Astrocyte (in vitro differentiated cells and primary cell): ENCODE results near the gene VEGFA. TPM values are rescaled to one million over a fixed set of nuclear protein-coding genes. Genes with fewer than 3 reads are reported as not detected.

Experiments used
- DNase-seq: peaks from one replicate; pipeline ENCODE4 v3.0.0-alpha.2; 2010; ENCODE audit warnings: low read depth
- FAIRE-seq: peaks from 2 replicates; lab custom pipeline; 2011; peaks lifted over from hg19 to GRCh38; lab: Jason Lieb, UNC
- H2AFZ ChIP-seq: 2 replicates; pipeline ENCODE4 v1.6.0; 2012; ENCODE audit warnings: low read depth, low read length, inconsistent platforms
- H3K27ac ChIP-seq: 2 replicates; pipeline ENCODE4 v1.5.1; 2011; ENCODE audit warnings: low read depth, low read length, inconsistent platforms
- H3K27me3 ChIP-seq: 2 replicates; pipeline ENCODE4 v1.6.0; 2011; ENCODE audit warnings: low read length, inconsistent platforms; ENCODE audit not compliant: insufficient read depth
- H3K36me3 ChIP-seq: 2 replicates; pipeline ENCODE4 v1.5.1; 2011; ENCODE audit warnings: low read length, inconsistent platforms; ENCODE audit not compliant: insufficient read depth
- H3K4me1 ChIP-seq: 2 replicates; pipeline ENCODE4 v1.5.1; 2011; ENCODE audit warnings: low read length, inconsistent platforms; ENCODE audit not compliant: insufficient read depth
- H3K4me2 ChIP-seq: 2 replicates; pipeline ENCODE4 v1.6.0; 2012; ENCODE audit warnings: low read length, inconsistent platforms
- H3K4me3 ChIP-seq: 2 replicates; pipeline ENCODE4 v1.5.1; 2011; ENCODE audit warnings: low read depth, mild to moderate bottlenecking, low read length, inconsistent platforms; ENCODE audit not compliant: insufficient read depth
- H3K79me2 ChIP-seq: 2 replicates; pipeline ENCODE4 v1.6.0; 2012; ENCODE audit warnings: mild to moderate bottlenecking, low read length, inconsistent platforms; ENCODE audit not compliant: insufficient read depth
- H3K9ac ChIP-seq: 2 replicates; pipeline ENCODE4 v1.6.0; 2012; ENCODE audit warnings: mild to moderate bottlenecking, low read length, inconsistent platforms
- H3K9me3 ChIP-seq: 2 replicates; pipeline ENCODE4 v1.5.1; 2012; ENCODE audit warnings: low read depth, mild to moderate bottlenecking, low read length, inconsistent platforms; ENCODE audit not compliant: insufficient read depth
- H4K20me1 ChIP-seq: 2 replicates; pipeline ENCODE4 v1.6.0; 2012; ENCODE audit warnings: low read length, inconsistent platforms; ENCODE audit not compliant: insufficient read depth
- H3K27ac Mint-ChIP-seq: one replicate; pipeline ENCODE4 v1.8.0; 2021; ENCODE audit warnings: mild to moderate bottlenecking, mixed read lengths; ENCODE audit not compliant: unreplicated experiment
- H3K27me3 Mint-ChIP-seq: one replicate; pipeline ENCODE4 v1.8.0; 2021; ENCODE audit warnings: low read depth, mixed read lengths; ENCODE audit not compliant: unreplicated experiment
- H3K36me3 Mint-ChIP-seq: one replicate; pipeline ENCODE4 v1.8.0; 2021; ENCODE audit warnings: low read depth, mixed read lengths; ENCODE audit not compliant: unreplicated experiment
- H3K4me1 Mint-ChIP-seq: one replicate; pipeline ENCODE4 v1.8.0; 2021; ENCODE audit warnings: low read depth, mixed read lengths; ENCODE audit not compliant: unreplicated experiment
- H3K4me3 Mint-ChIP-seq: one replicate; pipeline ENCODE4 v1.8.0; 2021; ENCODE audit warnings: mild to moderate bottlenecking, moderate library complexity, mixed read lengths; ENCODE audit not compliant: unreplicated experiment
- H3K9me3 Mint-ChIP-seq: one replicate; pipeline ENCODE4 v1.8.0; 2021; ENCODE audit warnings: mild to moderate bottlenecking, mixed read lengths; ENCODE audit not compliant: unreplicated experiment
- CTCF ChIP-seq: IDR thresholded peaks from 2 replicates; pipeline ENCODE4 v1.5.1; 2011; ENCODE audit warnings: low read depth, mild to moderate bottlenecking, inconsistent platforms, low read length, moderate library complexity; ENCODE audit not compliant: insufficient read depth
- EZH2 ChIP-seq: IDR thresholded peaks from 2 replicates; pipeline ENCODE4 v1.6.1; 2012; ENCODE audit warnings: mild to moderate bottlenecking, low read length, inconsistent platforms; ENCODE audit not compliant: insufficient read depth
- total RNA-seq: library from RNA; stranded (reverse); gene quantifications from 2 replicates; pipeline ENCODE4 v1.2.1, GENCODE V29; 2021

The VEGFA gene
- total RNA-seq, 1 donor from 2014 or later: 144 TPM

- Histone ChIP-seq H3K9ac (no peak overlapping the region), H3K4me1 (peaks cover under 1% of the 10 kb centered on the region), H3K4me3 (no peak overlapping the region), H3K27ac (no peak overlapping the region), H4K20me1 (no peaks in the 10 kb centered on the region), H2AFZ (no peak overlapping the region), H3K27me3 (no peaks in the 10 kb centered on the region), H3K4me2 (no peak overlapping the region), H3K36me3 (no peaks in the 10 kb centered on the region), H3K9me3 (no peaks in the 10 kb centered on the region), H3K79me2 (no peaks in the 10 kb centered on the region)
- DNase-seq (no peak), FAIRE-seq (no peak)
- H3K27ac Mint-ChIP-seq: no peak overlapping the region
- no peak for TF ChIP-seq EZH2
- no peak for TF ChIP-seq CTCF
- no peaks in the 10 kb centered on the region for H3K36me3 Mint-ChIP-seq
- no peak overlapping the region for H3K4me3 Mint-ChIP-seq
- peaks cover 29% of the 10 kb centered on the region for H3K27me3 Mint-ChIP-seq
- peaks cover under 1% of the 10 kb centered on the region for H3K4me1 Mint-ChIP-seq
- H3K9me3 Mint-ChIP-seq: peaks cover 11% of the 10 kb centered on the region
Measured at GRCh38 chr6:43730634-43731033, 39.4 kb upstream of the VEGFA start.

GRCh38 chr6:43733471-43734293 is 36.3 kb upstream of the VEGFA start:
- no peak overlapping the region for H3K4me2 ChIP-seq
- H2AFZ ChIP-seq: no peak overlapping the region
- no peaks in the 10 kb centered on the region for H3K4me1 ChIP-seq
- H3K79me2 ChIP-seq: no peaks in the 10 kb centered on the region
- H3K9me3 ChIP-seq: no peaks in the 10 kb centered on the region
- H3K9ac ChIP-seq: no peak overlapping the region
- no peak overlapping the region for H3K4me3 ChIP-seq
- H3K36me3 Mint-ChIP-seq: no peaks in the 10 kb centered on the region
- H3K27ac Mint-ChIP-seq: no peak overlapping the region
- peaks cover 11% of the 10 kb centered on the region for H3K9me3 Mint-ChIP-seq
- H3K4me1 Mint-ChIP-seq: peaks cover 3% of the 10 kb centered on the region
- H4K20me1 ChIP-seq: no peaks in the 10 kb centered on the region
- no peaks in the 10 kb centered on the region for H3K27me3 ChIP-seq
- no peak for FAIRE-seq
- no peaks in the 10 kb centered on the region for H3K36me3 ChIP-seq
- DNase-seq: no peak
- peaks cover 6% of the 10 kb centered on the region for H3K27me3 Mint-ChIP-seq
- no peak for TF ChIP-seq CTCF
- TF ChIP-seq EZH2: no peak
- H3K27ac ChIP-seq: no peak overlapping the region
- H3K4me3 Mint-ChIP-seq: no peak overlapping the region

- Histone ChIP-seq H2AFZ (no peak overlapping the region), H3K9me3 (no peaks in the 10 kb centered on the region), H3K27me3 (no peaks in the 10 kb centered on the region), H3K27ac (no peak overlapping the region), H3K4me3 (no peak overlapping the region), H4K20me1 (no peaks in the 10 kb centered on the region), H3K4me1 (no peaks in the 10 kb centered on the region), H3K4me2 (no peak overlapping the region), H3K9ac (no peak overlapping the region), H3K79me2 (no peaks in the 10 kb centered on the region), H3K36me3 (no peaks in the 10 kb centered on the region)
- Mint-ChIP-seq H3K9me3 (peaks cover 9% of the 10 kb centered on the region), H3K4me1 (peaks cover 3% of the 10 kb centered on the region), H3K36me3 (no peaks in the 10 kb centered on the region), H3K27me3 (peaks cover 6% of the 10 kb centered on the region), H3K4me3 (no peak overlapping the region), H3K27ac (no peak overlapping the region)
- DNase-seq: no peak
- TF ChIP-seq EZH2: no peak
- TF ChIP-seq CTCF: no peak
- no peak for FAIRE-seq
Measured at GRCh38 chr6:43734294-43734665, 35.7 kb upstream of the VEGFA start.
